OCI-LY1 (cell line): Measurements from ENCODE around the gene MICAL2.

ENCODE experiments used
- H2AFZ ChIP-seq: fragments of 200-600 bp; sonication (generic), shearing (Covaris generic); 2 replicates; pipeline ENCODE4 v1.6.0; 2014; ENCODE audit warnings: antibody characterized with exemption, mild to moderate bottlenecking, low read length
- H3F3A ChIP-seq: fragments of 200-600 bp; sonication (generic), shearing (Covaris generic); 2 replicates; pipeline ENCODE4 v1.6.0; 2014; ENCODE audit warnings: mild to moderate bottlenecking, antibody characterized with exemption, low read length, moderate library complexity; ENCODE audit not compliant: insufficient read depth
- H3K27ac ChIP-seq: fragments of 200-600 bp; sonication (generic); 2 replicates; pipeline ENCODE4 v1.5.1; 2014; ENCODE audit warnings: low read length, mixed run types, mild to moderate bottlenecking, low read depth; ENCODE audit not compliant: poor library complexity, severe bottlenecking
- H3K27me3 ChIP-seq: fragments of 200-600 bp; sonication (generic); 2 replicates; pipeline ENCODE4 v1.6.0; 2014; ENCODE audit warnings: antibody characterized with exemption, mild to moderate bottlenecking, low read length, moderate library complexity; ENCODE audit not compliant: insufficient read depth
- H3K36me3 ChIP-seq: fragments of 200-600 bp; sonication (generic); 2 replicates; pipeline ENCODE4 v1.6.1; 2014; ENCODE audit warnings: mild to moderate bottlenecking, antibody characterized with exemption, low read length, moderate library complexity, mixed read lengths; ENCODE audit not compliant: insufficient read depth
- H3K4me1 ChIP-seq: fragments of 200-600 bp; sonication (generic); 2 replicates; pipeline ENCODE4 v1.5.1; 2014; ENCODE audit warnings: mild to moderate bottlenecking, low read length, moderate library complexity; ENCODE audit not compliant: insufficient read depth, severe bottlenecking
- H3K4me2 ChIP-seq: fragments of 200-600 bp; sonication (generic), shearing (Covaris generic); 2 replicates; pipeline ENCODE4 v1.6.1; 2014; ENCODE audit warnings: low read length
- H3K4me3 ChIP-seq: fragments of 200-600 bp; sonication (generic); 2 replicates; pipeline ENCODE4 v1.5.1; 2014; ENCODE audit warnings: low read length, low read depth, mild to moderate bottlenecking, mixed read lengths; ENCODE audit not compliant: poor library complexity, severe bottlenecking
- H3K79me2 ChIP-seq: fragments of 200-600 bp; shearing (Covaris generic); 2 replicates; pipeline ENCODE4 v1.6.1; 2016; ENCODE audit warnings: mixed run types, low read length, mixed read lengths; ENCODE audit not compliant: insufficient read depth
- H3K9ac ChIP-seq: fragments of 200-600 bp; sonication (generic), shearing (Covaris generic); 2 replicates; pipeline ENCODE4 v1.6.1; 2014; ENCODE audit warnings: mild to moderate bottlenecking, low read length, mixed read lengths
- H3K9me2 ChIP-seq: fragments of 200-600 bp; sonication (generic), shearing (Covaris generic); 2 replicates; pipeline ENCODE4 v1.6.1; 2014; ENCODE audit warnings: low read depth, mild to moderate bottlenecking, low read length, mixed read lengths
- H3K9me3 ChIP-seq: fragments of 200-600 bp; shearing (Covaris generic); 2 replicates; pipeline ENCODE4 v1.6.1; 2014; ENCODE audit warnings: low read length, mixed read lengths
- H4K20me1 ChIP-seq: fragments of 200-600 bp; sonication (generic), shearing (Covaris generic); 2 replicates; pipeline ENCODE4 v1.6.0; 2016; ENCODE audit warnings: mild to moderate bottlenecking, low read length; ENCODE audit not compliant: insufficient read depth
- EZH2 ChIP-seq: fragments of 200-600 bp; sonication (generic), shearing (Covaris generic); IDR thresholded peaks from 2 replicates; pipeline ENCODE4 v1.8.0; 2017; ENCODE audit warnings: borderline replicate concordance, mixed run types, mild to moderate bottlenecking, antibody characterized with exemption, low read length, moderate library complexity, mixed read lengths
- TF ChIP-seq, protein P1 (sequence below): fragments of 200-600 bp; sonication (generic), shearing (Covaris generic); IDR thresholded peaks from 2 replicates; pipeline ENCODE4 v1.5.1; 2017; ENCODE audit warnings: mild to moderate bottlenecking, antibody characterized with exemption, low read length, moderate library complexity, mixed read lengths

MICAL2 gene

DNA sequence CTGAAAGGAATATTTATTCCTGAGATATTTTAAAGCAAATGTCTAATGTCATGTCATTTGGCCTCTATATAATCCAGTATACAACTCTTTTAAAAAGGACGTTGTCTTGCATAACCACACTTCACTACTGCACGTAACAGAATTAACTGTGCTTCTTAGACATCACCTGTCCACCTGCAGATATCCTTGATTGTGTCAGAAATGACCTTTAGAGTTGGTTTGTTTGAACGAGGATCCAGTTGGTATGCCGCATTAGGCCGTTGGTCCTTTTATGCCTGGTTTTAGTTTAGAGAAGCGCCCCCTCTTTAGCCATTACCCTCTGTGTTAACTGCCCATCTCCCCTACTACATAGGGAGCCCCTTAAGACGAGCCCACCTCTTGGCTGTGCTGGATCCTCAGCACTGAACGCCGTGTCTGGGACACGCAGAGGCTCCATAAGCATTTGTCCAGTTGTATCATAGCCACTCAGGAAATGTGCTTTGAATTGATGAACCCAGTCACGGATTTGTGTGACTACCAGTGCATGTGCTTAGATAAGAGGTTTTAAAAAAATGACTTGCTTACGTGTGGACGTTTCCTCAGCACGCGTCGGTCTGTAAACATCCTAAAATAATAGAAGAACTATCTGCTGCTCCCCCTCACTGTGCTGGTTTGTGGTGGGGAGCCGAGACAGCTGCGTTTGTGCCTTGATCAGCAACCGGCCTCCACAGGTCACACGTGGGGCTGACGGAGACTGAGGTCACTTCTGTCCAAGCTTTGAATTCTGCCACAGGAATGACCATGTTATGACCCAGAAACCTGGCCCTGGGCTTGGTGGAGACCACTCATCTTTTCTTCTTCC lies 4.0 kb downstream of the MICAL2 start:
- Histone ChIP-seq H3K9me2 (no peaks in the 10 kb centered on the region), H3K4me3 (no peak overlapping the region), H3K4me2 (no peak overlapping the region), H3K79me2 (no peaks in the 10 kb centered on the region), H3K36me3 (no peaks in the 10 kb centered on the region), H2AFZ (no peak overlapping the region), H3K4me1 (no peaks in the 10 kb centered on the region), H4K20me1 (no peaks in the 10 kb centered on the region), H3K27me3 (no peaks in the 10 kb centered on the region), H3K9me3 (no peaks in the 10 kb centered on the region), H3F3A (no peaks in the 10 kb centered on the region), H3K9ac (no peak overlapping the region), H3K27ac (no peak overlapping the region)
- TF ChIP-seq, protein P1, sequence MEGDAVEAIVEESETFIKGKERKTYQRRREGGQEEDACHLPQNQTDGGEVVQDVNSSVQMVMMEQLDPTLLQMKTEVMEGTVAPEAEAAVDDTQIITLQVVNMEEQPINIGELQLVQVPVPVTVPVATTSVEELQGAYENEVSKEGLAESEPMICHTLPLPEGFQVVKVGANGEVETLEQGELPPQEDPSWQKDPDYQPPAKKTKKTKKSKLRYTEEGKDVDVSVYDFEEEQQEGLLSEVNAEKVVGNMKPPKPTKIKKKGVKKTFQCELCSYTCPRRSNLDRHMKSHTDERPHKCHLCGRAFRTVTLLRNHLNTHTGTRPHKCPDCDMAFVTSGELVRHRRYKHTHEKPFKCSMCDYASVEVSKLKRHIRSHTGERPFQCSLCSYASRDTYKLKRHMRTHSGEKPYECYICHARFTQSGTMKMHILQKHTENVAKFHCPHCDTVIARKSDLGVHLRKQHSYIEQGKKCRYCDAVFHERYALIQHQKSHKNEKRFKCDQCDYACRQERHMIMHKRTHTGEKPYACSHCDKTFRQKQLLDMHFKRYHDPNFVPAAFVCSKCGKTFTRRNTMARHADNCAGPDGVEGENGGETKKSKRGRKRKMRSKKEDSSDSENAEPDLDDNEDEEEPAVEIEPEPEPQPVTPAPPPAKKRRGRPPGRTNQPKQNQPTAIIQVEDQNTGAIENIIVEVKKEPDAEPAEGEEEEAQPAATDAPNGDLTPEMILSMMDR: no peak
- TF ChIP-seq EZH2: no peak

DNA sequence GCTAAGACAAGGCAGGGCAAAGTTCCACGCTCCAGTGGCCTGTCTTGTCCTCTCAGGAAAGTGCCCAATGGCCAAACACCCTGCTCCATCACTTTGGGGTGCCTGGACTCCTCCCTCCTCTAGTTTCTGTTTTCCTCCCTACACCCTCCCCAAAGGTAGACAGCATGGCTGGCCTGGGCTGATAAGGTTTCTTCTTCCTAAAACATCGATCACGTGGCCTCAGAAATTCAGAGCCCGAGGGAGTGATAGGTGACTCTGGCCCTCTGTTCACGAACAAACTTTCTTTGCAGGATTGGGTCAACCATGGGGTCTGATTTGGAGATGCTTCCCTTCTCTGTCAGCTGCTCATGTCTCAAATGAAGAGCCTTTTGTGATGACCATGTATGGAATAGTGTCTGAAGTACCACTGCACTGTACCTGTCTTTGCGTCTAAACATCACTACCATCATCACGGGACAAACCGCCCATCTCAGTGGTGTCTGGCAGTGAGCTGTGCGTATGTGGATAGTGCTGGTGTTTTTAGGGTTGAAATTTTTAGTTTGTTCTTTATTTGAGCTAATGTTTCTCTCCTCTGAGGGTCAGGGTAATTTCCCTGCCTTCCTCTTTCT lies 6.1 kb downstream of the MICAL2 start:
- H3K4me3 ChIP-seq: no peak overlapping the region
- H2AFZ ChIP-seq: no peak overlapping the region
- no peak overlapping the region for H3K9ac ChIP-seq
- H3K79me2 ChIP-seq: no peaks in the 10 kb centered on the region
- no peak overlapping the region for H3K27ac ChIP-seq
- H3K36me3 ChIP-seq: no peaks in the 10 kb centered on the region
- TF ChIP-seq, protein P1: no peak
- TF ChIP-seq EZH2: no peak
- H3K9me2 ChIP-seq: no peaks in the 10 kb centered on the region
- no peaks in the 10 kb centered on the region for H3F3A ChIP-seq
- H3K9me3 ChIP-seq: no peaks in the 10 kb centered on the region
- no peaks in the 10 kb centered on the region for H3K4me1 ChIP-seq
- H4K20me1 ChIP-seq: no peaks in the 10 kb centered on the region
- H3K4me2 ChIP-seq: no peak overlapping the region
- H3K27me3 ChIP-seq: no peaks in the 10 kb centered on the region

DNA sequence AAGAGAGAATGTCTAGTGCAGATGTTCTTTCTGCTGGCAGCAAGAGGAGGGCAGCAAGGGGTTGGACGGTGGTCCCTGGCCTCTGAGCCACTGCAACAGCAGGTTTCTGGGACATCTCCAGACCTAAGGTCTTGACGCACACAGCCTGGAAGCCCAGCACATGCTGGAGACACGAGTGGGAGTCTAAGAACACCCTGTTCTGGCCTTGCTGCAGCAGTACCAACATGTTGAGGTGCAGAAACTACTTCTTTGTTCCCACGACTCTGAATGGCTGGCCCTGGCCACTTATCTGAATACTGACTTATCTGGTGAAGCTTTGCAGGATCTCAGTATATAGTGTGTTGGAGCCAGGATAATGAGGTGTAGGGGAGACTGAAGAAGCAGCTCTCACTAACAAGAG lies 6.8 kb downstream of the MICAL2 start:
- Histone ChIP-seq H3K27me3 (no peaks in the 10 kb centered on the region), H3K36me3 (no peaks in the 10 kb centered on the region), H3K4me3 (no peak overlapping the region), H4K20me1 (no peaks in the 10 kb centered on the region), H3K9me2 (no peaks in the 10 kb centered on the region), H3K4me1 (no peaks in the 10 kb centered on the region), H3F3A (no peaks in the 10 kb centered on the region), H3K9ac (no peak overlapping the region), H3K27ac (no peak overlapping the region), H3K9me3 (no peaks in the 10 kb centered on the region), H2AFZ (no peak overlapping the region), H3K79me2 (no peaks in the 10 kb centered on the region), H3K4me2 (no peak overlapping the region)
- TF ChIP-seq EZH2: no peak
- TF ChIP-seq, protein P1: no peak
